ENCODE data around the gene NXT2.

DNA sequence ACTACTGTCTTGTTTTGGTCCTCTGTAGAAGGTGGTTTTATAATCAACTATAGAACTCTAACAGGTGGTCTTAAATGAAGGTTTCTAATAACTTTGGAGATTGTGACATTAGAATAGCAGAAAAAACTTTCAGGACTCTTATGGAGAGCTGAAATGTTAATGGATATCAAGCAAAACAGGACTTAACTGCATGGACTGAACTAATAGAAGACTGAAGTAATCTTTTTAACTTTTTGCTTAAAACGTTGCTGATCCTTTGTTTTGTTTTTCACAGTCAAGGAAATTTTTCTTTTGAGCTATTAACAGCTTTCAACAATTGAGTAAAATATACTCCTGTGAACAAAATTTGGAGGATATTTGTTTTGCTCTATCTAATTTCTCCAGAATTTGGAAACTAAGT is 17.2 kb downstream of the NXT2 start:
- TF ChIP-seq POLR2A (IDR thresholded peaks at IDR 0.05; ENCODE audit: low read depth, low read length) (no peak), POLR2AphosphoS5 (IDR thresholded peaks at IDR 0.05; ENCODE audit: low read depth, low read length) (no peak)

Measured in GM12892 (cell line).